OCI-LY1 (cell line): ENCODE data around the gene OR51M1.
"Not testable (repeated sequence)": the region's sequence is repeated elsewhere in the genome, so short reads cannot be mapped to it uniquely, and the experiment has no call there.

ENCODE experiments used
- H2AFZ ChIP-seq: fragments of 200-600 bp; sonication (generic), shearing (Covaris generic); 2 replicates; pipeline ENCODE4 v1.6.0; 2014; ENCODE audit warnings: antibody characterized with exemption, mild to moderate bottlenecking, low read length
- H3F3A ChIP-seq: fragments of 200-600 bp; sonication (generic), shearing (Covaris generic); 2 replicates; pipeline ENCODE4 v1.6.0; 2014; ENCODE audit warnings: mild to moderate bottlenecking, antibody characterized with exemption, low read length, moderate library complexity; ENCODE audit not compliant: insufficient read depth
- H3K27ac ChIP-seq: fragments of 200-600 bp; sonication (generic); 2 replicates; pipeline ENCODE4 v1.5.1; 2014; ENCODE audit warnings: low read length, mixed run types, mild to moderate bottlenecking, low read depth; ENCODE audit not compliant: poor library complexity, severe bottlenecking
- H3K27me3 ChIP-seq: fragments of 200-600 bp; sonication (generic); 2 replicates; pipeline ENCODE4 v1.6.0; 2014; ENCODE audit warnings: antibody characterized with exemption, mild to moderate bottlenecking, low read length, moderate library complexity; ENCODE audit not compliant: insufficient read depth
- H3K36me3 ChIP-seq: fragments of 200-600 bp; sonication (generic); 2 replicates; pipeline ENCODE4 v1.6.1; 2014; ENCODE audit warnings: mild to moderate bottlenecking, antibody characterized with exemption, low read length, moderate library complexity, mixed read lengths; ENCODE audit not compliant: insufficient read depth
- H3K4me1 ChIP-seq: fragments of 200-600 bp; sonication (generic); 2 replicates; pipeline ENCODE4 v1.5.1; 2014; ENCODE audit warnings: mild to moderate bottlenecking, low read length, moderate library complexity; ENCODE audit not compliant: insufficient read depth, severe bottlenecking
- H3K4me2 ChIP-seq: fragments of 200-600 bp; sonication (generic), shearing (Covaris generic); 2 replicates; pipeline ENCODE4 v1.6.1; 2014; ENCODE audit warnings: low read length
- H3K4me3 ChIP-seq: fragments of 200-600 bp; sonication (generic); 2 replicates; pipeline ENCODE4 v1.5.1; 2014; ENCODE audit warnings: low read length, low read depth, mild to moderate bottlenecking, mixed read lengths; ENCODE audit not compliant: poor library complexity, severe bottlenecking
- H3K79me2 ChIP-seq: fragments of 200-600 bp; shearing (Covaris generic); 2 replicates; pipeline ENCODE4 v1.6.1; 2016; ENCODE audit warnings: mixed run types, low read length, mixed read lengths; ENCODE audit not compliant: insufficient read depth
- H3K9ac ChIP-seq: fragments of 200-600 bp; sonication (generic), shearing (Covaris generic); 2 replicates; pipeline ENCODE4 v1.6.1; 2014; ENCODE audit warnings: mild to moderate bottlenecking, low read length, mixed read lengths
- H3K9me2 ChIP-seq: fragments of 200-600 bp; sonication (generic), shearing (Covaris generic); 2 replicates; pipeline ENCODE4 v1.6.1; 2014; ENCODE audit warnings: low read depth, mild to moderate bottlenecking, low read length, mixed read lengths
- H3K9me3 ChIP-seq: fragments of 200-600 bp; shearing (Covaris generic); 2 replicates; pipeline ENCODE4 v1.6.1; 2014; ENCODE audit warnings: low read length, mixed read lengths
- H4K20me1 ChIP-seq: fragments of 200-600 bp; sonication (generic), shearing (Covaris generic); 2 replicates; pipeline ENCODE4 v1.6.0; 2016; ENCODE audit warnings: mild to moderate bottlenecking, low read length; ENCODE audit not compliant: insufficient read depth
- CTCF ChIP-seq: fragments of 200-600 bp; sonication (generic), shearing (Covaris generic); IDR thresholded peaks from 2 replicates; pipeline ENCODE4 v1.5.1; 2017; ENCODE audit warnings: mild to moderate bottlenecking, antibody characterized with exemption, low read length, moderate library complexity, mixed read lengths
- EZH2 ChIP-seq: fragments of 200-600 bp; sonication (generic), shearing (Covaris generic); IDR thresholded peaks from 2 replicates; pipeline ENCODE4 v1.8.0; 2017; ENCODE audit warnings: borderline replicate concordance, mixed run types, mild to moderate bottlenecking, antibody characterized with exemption, low read length, moderate library complexity, mixed read lengths

OR51M1 gene, protein sequence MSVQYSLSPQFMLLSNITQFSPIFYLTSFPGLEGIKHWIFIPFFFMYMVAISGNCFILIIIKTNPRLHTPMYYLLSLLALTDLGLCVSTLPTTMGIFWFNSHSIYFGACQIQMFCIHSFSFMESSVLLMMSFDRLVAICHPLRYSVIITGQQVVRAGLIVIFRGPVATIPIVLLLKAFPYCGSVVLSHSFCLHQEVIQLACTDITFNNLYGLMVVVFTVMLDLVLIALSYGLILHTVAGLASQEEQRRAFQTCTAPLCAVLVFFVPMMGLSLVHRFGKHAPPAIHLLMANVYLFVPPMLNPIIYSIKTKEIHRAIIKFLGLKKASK

GRCh38 chr11:5383576-5383975 is at the start of gene OR51M1:
Gene OR51M1, plus strand, starts transcription at chr11:5383812. Its CDS starts 5,587 bp downstream, at chr11:5389399.
- Histone ChIP-seq H4K20me1 (no peaks in the 10 kb centered on the region), H3K27ac (no peak within 1 kb of the TSS), H3K9me2 (no peaks in the 10 kb centered on the region), H3K4me3 (no peak within 1 kb of the TSS), H3K4me1 (no peaks in the 10 kb centered on the region), H3K9me3 (no peaks in the 10 kb centered on the region), H3K36me3 (no peaks in the 10 kb centered on the region), H2AFZ (no peak within 1 kb of the TSS), H3K4me2 (no peak within 1 kb of the TSS), H3K9ac (no peak within 1 kb of the TSS), H3K27me3 (no peaks in the 10 kb centered on the region), H3K79me2 (no peaks in the 10 kb centered on the region), H3F3A (no peaks in the 10 kb centered on the region)
- TF ChIP-seq EZH2 (no peak), CTCF (no peak)

DNA sequence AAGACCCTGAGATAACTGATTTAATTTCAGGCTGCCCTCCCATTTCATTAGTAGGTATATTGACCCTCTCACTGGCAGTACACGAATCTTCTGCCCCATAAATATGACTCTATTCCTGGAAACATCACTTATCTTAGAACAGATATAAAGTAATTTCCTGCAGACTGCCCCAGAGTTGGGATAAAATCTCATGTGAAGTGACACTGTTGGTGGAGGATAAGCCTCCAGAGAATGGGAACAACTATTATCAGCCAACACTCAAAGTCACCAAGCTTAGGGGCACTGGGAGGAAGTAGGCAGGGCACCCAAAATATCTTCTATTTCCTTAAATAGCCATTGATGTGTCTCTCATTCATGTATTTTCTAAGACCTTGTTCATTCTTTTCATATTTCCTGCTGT is 48.4 kb upstream of the OR51M1 start:
- H3K9ac ChIP-seq, result no peak overlapping the region
- H4K20me1 ChIP-seq, result no peaks in the 10 kb centered on the region
- no peak overlapping the region for H3K4me2 ChIP-seq
- no peak overlapping the region for H3K4me3 ChIP-seq
- no peaks in the 10 kb centered on the region for H3K27me3 ChIP-seq
- no peaks in the 10 kb centered on the region for H3K9me2 ChIP-seq
- H3K79me2 ChIP-seq, result no peaks in the 10 kb centered on the region
- TF ChIP-seq CTCF (no peak), EZH2 (no peak)
- H3K27ac ChIP-seq, result no peak overlapping the region
- H3K9me3 ChIP-seq, result no peaks in the 10 kb centered on the region
- no peak overlapping the region for H2AFZ ChIP-seq
- H3K36me3 ChIP-seq, result no peaks in the 10 kb centered on the region
- no peaks in the 10 kb centered on the region for H3F3A ChIP-seq
- H3K4me1 ChIP-seq, result no peaks in the 10 kb centered on the region

GRCh38 chr11:5336331-5336730 is 47.3 kb upstream of the OR51M1 start:
- Histone ChIP-seq H3K4me1 (no peaks in the 10 kb centered on the region), H3K27me3 (no peaks in the 10 kb centered on the region), H3K4me3 (no peak overlapping the region), H3K9me2 (no peaks in the 10 kb centered on the region), H3K36me3 (no peaks in the 10 kb centered on the region), H4K20me1 (no peaks in the 10 kb centered on the region), H3F3A (no peaks in the 10 kb centered on the region), H2AFZ (no peak overlapping the region), H3K79me2 (no peaks in the 10 kb centered on the region), H3K9me3 (no peaks in the 10 kb centered on the region), H3K27ac (no peak overlapping the region), H3K9ac (no peak overlapping the region), H3K4me2 (no peak overlapping the region)
- no peak for TF ChIP-seq EZH2
- TF ChIP-seq CTCF, result no peak

DNA sequence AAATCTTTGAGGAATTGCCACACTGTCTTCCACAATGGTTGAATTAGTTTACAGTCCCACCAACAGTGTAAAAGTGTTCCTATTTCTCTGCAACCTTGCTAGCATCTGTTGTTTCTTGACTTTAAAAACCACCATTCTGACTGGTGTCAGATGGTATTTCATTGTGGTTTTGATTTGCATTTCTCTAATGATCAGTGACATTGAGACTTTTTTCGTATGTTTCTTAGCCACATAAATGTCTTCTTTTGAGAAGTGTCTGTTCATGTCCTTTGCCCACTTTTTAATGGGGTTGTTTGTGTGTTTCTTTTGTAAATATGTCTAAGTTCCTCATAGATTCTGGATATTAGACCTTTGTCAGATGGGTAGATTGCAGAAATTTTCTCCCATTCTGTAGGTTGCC is 46.4 kb upstream of the OR51M1 start:
- not testable (repeated sequence) for H3F3A ChIP-seq, H2AFZ ChIP-seq, H3K79me2 ChIP-seq, H4K20me1 ChIP-seq, H3K9me3 ChIP-seq, H3K4me1 ChIP-seq, H3K27ac ChIP-seq, H3K9ac ChIP-seq, H3K9me2 ChIP-seq, H3K27me3 ChIP-seq, H3K36me3 ChIP-seq, H3K4me2 ChIP-seq, H3K4me3 ChIP-seq
